GM19239 (cell line): Measurements from ENCODE around the gene SORCS1.
A peak's percentile ranks its signal among the peaks of the same experiment; 100 is the strongest.

Experiments
- DNase-seq: peaks from one replicate; pipeline ENCODE4 v3.0.0; 2011; ENCODE audit warnings: low spot score; ENCODE audit not compliant: insufficient read length
- FAIRE-seq: peaks from 2 replicates; lab custom pipeline; 2011; peaks lifted over from hg19 to GRCh38; lab: Jason Lieb, UNC

The SORCS1 gene

GRCh38 chr10:106711313-106711906 lies 453.1 kb downstream of the SORCS1 start:
- FAIRE-seq = peak; percentile 84
- peak; percentile 37 for DNase-seq

- FAIRE-seq (no peak), DNase-seq (no peak)
Measured at GRCh38 chr10:106708506-106708905, 456.0 kb downstream of the SORCS1 start.

GRCh38 chr10:106707657-106708056 lies 456.8 kb downstream of the SORCS1 start:
- DNase-seq (no peak), FAIRE-seq (no peak)

GRCh38 chr10:106706127-106706526 lies 458.4 kb downstream of the SORCS1 start:
- no peak for FAIRE-seq
- DNase-seq = no peak

GRCh38 chr10:106705681-106706100 lies 458.8 kb downstream of the SORCS1 start:
- FAIRE-seq (peak; percentile 94), DNase-seq (peak; percentile 34)

GRCh38 chr10:106696239-106696638 lies 468.3 kb downstream of the SORCS1 start:
- FAIRE-seq (no peak), DNase-seq (no peak)

- no peak for DNase-seq
- FAIRE-seq = no peak
Measured at GRCh38 chr10:106694696-106695095, 469.8 kb downstream of the SORCS1 start.

GRCh38 chr10:106682175-106682574 lies 482.3 kb downstream of the SORCS1 start:
- FAIRE-seq (no peak), DNase-seq (no peak)

GRCh38 chr10:106680061-106680460 lies 484.4 kb downstream of the SORCS1 start:
- DNase-seq = no peak
- no peak for FAIRE-seq

- FAIRE-seq (no peak), DNase-seq (no peak)
Measured at GRCh38 chr10:106679314-106679713, 485.2 kb downstream of the SORCS1 start.

GRCh38 chr10:106672517-106673175 lies 491.9 kb downstream of the SORCS1 start:
- DNase-seq (no peak), FAIRE-seq (no peak)

- no peak for FAIRE-seq
- no peak for DNase-seq
Measured at GRCh38 chr10:106661767-106662140, 502.8 kb downstream of the SORCS1 start.

GRCh38 chr10:106661133-106661766 lies 503.3 kb downstream of the SORCS1 start:
- DNase-seq = no peak
- no peak for FAIRE-seq

GRCh38 chr10:106660550-106660949 lies 504.0 kb downstream of the SORCS1 start:
- DNase-seq = no peak
- FAIRE-seq = no peak

GRCh38 chr10:106655636-106656035 lies 508.9 kb downstream of the SORCS1 start:
- DNase-seq (no peak), FAIRE-seq (no peak)

GRCh38 chr10:106655165-106655564 lies 509.3 kb downstream of the SORCS1 start:
- DNase-seq (no peak), FAIRE-seq (no peak)

GRCh38 chr10:106652279-106652678 lies 512.2 kb downstream of the SORCS1 start:
- no peak for DNase-seq
- no peak for FAIRE-seq

GRCh38 chr10:106648534-106649481 lies 515.7 kb downstream of the SORCS1 start:
- no peak for FAIRE-seq
- no peak for DNase-seq

- FAIRE-seq (no peak), DNase-seq (no peak)
Measured at GRCh38 chr10:106643473-106643872, 521.0 kb downstream of the SORCS1 start.

GRCh38 chr10:106637873-106638272 lies 526.6 kb downstream of the SORCS1 start:
- FAIRE-seq (no peak), DNase-seq (no peak)
